Kidney (tissue), 22 donors: ENCODE results near the gene SPHK2. TPM values are rescaled to one million over a fixed set of nuclear protein-coding genes. Genes with fewer than 3 reads are reported as not detected.

Experiments used
- DNase-seq, 5 donors: peaks; one replicate each; pipeline ENCODE4 v3.0.0-alpha.2; 2013 to 2020
- FAIRE-seq: peaks from 2 replicates; lab custom pipeline; 2012; peaks lifted over from hg19 to GRCh38; lab: Jason Lieb, UNC
- H3K27ac ChIP-seq, 2 donors: one replicate each; pipeline ENCODE4 v1.7.0; 2013; ENCODE audit warnings: low read depth in 2 of 2, low read length in 2 of 2, inconsistent platforms in 1 of 2
- H3K27me3 ChIP-seq: one replicate; pipeline ENCODE4 v1.7.1; 2013; ENCODE audit warnings: low read length, inconsistent platforms; ENCODE audit not compliant: control insufficient read depth, insufficient read depth
- H3K36me3 ChIP-seq, 3 donors: one replicate each; pipeline versions ENCODE4 v1.7.0 to v1.7.1; 2013; ENCODE audit warnings: low read length in 3 of 3, control low read depth in 1 of 3, inconsistent platforms in 1 of 3; ENCODE audit not compliant: insufficient read depth in 3 of 3, control insufficient read depth in 2 of 3
- H3K4me1 ChIP-seq, 3 donors: one replicate each; pipeline versions ENCODE4 v1.7.0 to v1.7.1; 2013; ENCODE audit warnings: low read length in 3 of 3, inconsistent platforms in 1 of 3, low read depth in 1 of 3; ENCODE audit not compliant: control insufficient read depth in 2 of 3, insufficient read depth in 2 of 3
- H3K4me3 ChIP-seq, 3 donors: one replicate each; pipeline versions ENCODE4 v1.7.0 to v1.8.1; 2013; ENCODE audit warnings: low read length in 3 of 3, control low read depth in 1 of 3, inconsistent platforms in 1 of 3
- H3K9ac ChIP-seq, 3 donors: one replicate each; pipeline versions ENCODE4 v1.7.0 to v1.7.1; 2013; ENCODE audit warnings: low read length in 3 of 3, control low read depth in 1 of 3, inconsistent platforms in 1 of 3
- H3K9me3 ChIP-seq, 3 donors: one replicate each; pipeline versions ENCODE4 v1.7.0 to v1.7.1; 2013; ENCODE audit warnings: low read length in 3 of 3, control low read depth in 1 of 3, inconsistent platforms in 1 of 3; ENCODE audit not compliant: control insufficient read depth in 2 of 3, insufficient read depth in 1 of 3
- intact Hi-C: fragments of 100-400 bp; cut with DNase I; formaldehyde crosslinking; loops from one replicate; pipeline ENCODE4 v1.11.1; 2022
- long read RNA-seq, 10 donors: library from polyadenylated mRNA in 1 of 10; unstranded in 1 of 10; transcript quantifications; one replicate each; pipeline ENCODE4 v2.0.0 and lab custom pipeline, GENCODE V29; 2021 to 2026
- polyA plus RNA-seq: library from polyadenylated mRNA; stranded (reverse); fragments of 350-450 nt; fragmentation: Illumina TruSeq; extraction: RNeasy Lipid Tissue Mini Kit (QIAGEN cat#74804); gene quantifications from one replicate; pipeline ENCODE4 v1.2.3, GENCODE V29; 2014; ENCODE audit warnings: low read depth, low replicate concordance; ENCODE audit not compliant: insufficient read depth
- total RNA-seq: library from RNA; stranded (reverse); fragmentation: NEBNext Ultra II Directional; extraction: Animal tissue kit (Norgen Biotek cat#: 25700); gene quantifications from one replicate; pipeline ENCODE4 v1.2.1, GENCODE V29; 2021
- TF ChIP-seq, protein P1 (sequence below): IDR thresholded peaks from 3 replicates; pipeline ENCODE4 v1.5.1; 2012; ENCODE audit warnings: mild to moderate bottlenecking, moderate library complexity, borderline replicate concordance; ENCODE audit not compliant: insufficient read depth; ENCODE audit errors: extremely low read depth
- donor health status: control.
- donor health status: control.
- donor health status: control.
- donor health status: control.
- donor health status: control.
- donor health status: DM: yes; HTN: yes; CAD: no.
- donor health status: Normal renal cell carcinoma (clear cell type).

The SPHK2 gene, protein sequence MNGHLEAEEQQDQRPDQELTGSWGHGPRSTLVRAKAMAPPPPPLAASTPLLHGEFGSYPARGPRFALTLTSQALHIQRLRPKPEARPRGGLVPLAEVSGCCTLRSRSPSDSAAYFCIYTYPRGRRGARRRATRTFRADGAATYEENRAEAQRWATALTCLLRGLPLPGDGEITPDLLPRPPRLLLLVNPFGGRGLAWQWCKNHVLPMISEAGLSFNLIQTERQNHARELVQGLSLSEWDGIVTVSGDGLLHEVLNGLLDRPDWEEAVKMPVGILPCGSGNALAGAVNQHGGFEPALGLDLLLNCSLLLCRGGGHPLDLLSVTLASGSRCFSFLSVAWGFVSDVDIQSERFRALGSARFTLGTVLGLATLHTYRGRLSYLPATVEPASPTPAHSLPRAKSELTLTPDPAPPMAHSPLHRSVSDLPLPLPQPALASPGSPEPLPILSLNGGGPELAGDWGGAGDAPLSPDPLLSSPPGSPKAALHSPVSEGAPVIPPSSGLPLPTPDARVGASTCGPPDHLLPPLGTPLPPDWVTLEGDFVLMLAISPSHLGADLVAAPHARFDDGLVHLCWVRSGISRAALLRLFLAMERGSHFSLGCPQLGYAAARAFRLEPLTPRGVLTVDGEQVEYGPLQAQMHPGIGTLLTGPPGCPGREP
- total RNA-seq = 23.3 TPM
- 37.2 TPM for polyA plus RNA-seq
- long read RNA-seq, donor 1, partial matches to known transcripts = 0 of 3 reads
- long read RNA-seq, donor 1, other reads (novel, unspliced or antisense) = 0 of 3 reads
- long read RNA-seq, donor 2, partial matches to known transcripts = 0 of 6 reads
- long read RNA-seq, donor 2, other reads (novel, unspliced or antisense) = 0 of 6 reads
- long read RNA-seq, donor 3, partial matches to known transcripts = 0 of 4 reads
- long read RNA-seq, donor 3, other reads (novel, unspliced or antisense) = 0 of 4 reads
- long read RNA-seq, donor 4, partial matches to known transcripts = 0 of 2 reads
- long read RNA-seq, donor 4, other reads (novel, unspliced or antisense) = 0 of 2 reads
- long read RNA-seq, donor 5, partial matches to known transcripts = 0 of 1 reads
- long read RNA-seq, donor 5, other reads (novel, unspliced or antisense) = 0 of 1 reads
- long read RNA-seq, donor 6, partial matches to known transcripts = 0 of 2 reads
- long read RNA-seq, donor 6, other reads (novel, unspliced or antisense) = 0 of 2 reads
- long read RNA-seq, donor 7, partial matches to known transcripts = 10 of 14 reads
- long read RNA-seq, donor 7, other reads (novel, unspliced or antisense) = 1 of 14 reads
- long read RNA-seq, donor 8, partial matches to known transcripts = 10 of 11 reads
- long read RNA-seq, donor 8, other reads (novel, unspliced or antisense) = 0 of 11 reads
- long read RNA-seq, donor 9 = 0 reads
- long read RNA-seq, donor 10, partial matches to known transcripts = 6 of 20 reads
- long read RNA-seq, donor 10, other reads (novel, unspliced or antisense) = 11 of 20 reads

DNA sequence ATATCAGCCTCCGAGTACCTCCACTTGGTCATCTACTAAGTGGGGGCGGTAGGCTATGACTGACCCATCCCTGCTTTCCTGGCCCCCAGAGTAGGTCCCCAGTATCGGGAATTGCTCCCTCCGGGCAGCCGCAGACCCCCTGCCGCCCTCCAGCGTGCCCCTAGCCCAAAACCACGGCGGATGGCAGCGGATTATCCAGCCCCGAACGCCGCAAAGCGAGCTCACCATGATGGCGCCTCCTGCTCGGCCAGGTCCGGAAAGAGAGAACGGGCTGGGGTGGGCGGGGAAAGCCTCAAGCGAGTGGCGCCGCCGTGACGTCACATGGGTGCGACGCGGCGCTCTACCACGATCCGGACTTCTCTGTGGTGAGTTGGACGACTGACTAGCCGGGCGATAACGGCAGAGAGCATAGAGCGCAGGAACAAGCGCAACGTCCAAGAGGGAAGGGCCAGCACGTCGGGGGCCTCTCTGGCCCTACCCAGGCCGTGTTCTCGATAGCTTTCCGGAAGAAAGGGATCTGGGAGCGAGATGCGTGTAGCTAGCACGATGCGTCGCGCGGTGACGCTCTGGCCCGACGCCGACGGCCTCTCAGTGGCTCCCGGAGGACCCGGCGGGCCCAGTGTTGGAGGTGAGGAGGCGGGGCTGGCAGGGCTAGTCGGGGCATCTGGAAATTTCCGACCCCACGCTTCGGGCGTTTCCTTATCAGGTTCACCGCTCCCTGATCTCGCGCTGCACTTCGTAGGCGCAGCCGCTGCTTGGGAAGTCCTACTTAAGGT is at the start of gene SPHK2, which contains the start of gene RPL18:
Gene SPHK2, plus strand, starts transcription at position 591 of the 776 bp plus-strand sequence. CDS start 1,009 bp downstream, outside the sequence.
Gene RPL18, minus strand, starts transcription at position 263 of the 776 bp plus-strand sequence. Its CDS starts 35 bp downstream, at position 228.
- FAIRE-seq (peak; percentile 72), DNase-seq (peak; percentile 99 to 100 (median 100))
- H3K9me3 ChIP-seq = no peaks in the 10 kb centered on the region
- no peaks in the 10 kb centered on the region for H3K27me3 ChIP-seq
- intact Hi-C loops = no loop called here
- TF ChIP-seq, protein P1, sequence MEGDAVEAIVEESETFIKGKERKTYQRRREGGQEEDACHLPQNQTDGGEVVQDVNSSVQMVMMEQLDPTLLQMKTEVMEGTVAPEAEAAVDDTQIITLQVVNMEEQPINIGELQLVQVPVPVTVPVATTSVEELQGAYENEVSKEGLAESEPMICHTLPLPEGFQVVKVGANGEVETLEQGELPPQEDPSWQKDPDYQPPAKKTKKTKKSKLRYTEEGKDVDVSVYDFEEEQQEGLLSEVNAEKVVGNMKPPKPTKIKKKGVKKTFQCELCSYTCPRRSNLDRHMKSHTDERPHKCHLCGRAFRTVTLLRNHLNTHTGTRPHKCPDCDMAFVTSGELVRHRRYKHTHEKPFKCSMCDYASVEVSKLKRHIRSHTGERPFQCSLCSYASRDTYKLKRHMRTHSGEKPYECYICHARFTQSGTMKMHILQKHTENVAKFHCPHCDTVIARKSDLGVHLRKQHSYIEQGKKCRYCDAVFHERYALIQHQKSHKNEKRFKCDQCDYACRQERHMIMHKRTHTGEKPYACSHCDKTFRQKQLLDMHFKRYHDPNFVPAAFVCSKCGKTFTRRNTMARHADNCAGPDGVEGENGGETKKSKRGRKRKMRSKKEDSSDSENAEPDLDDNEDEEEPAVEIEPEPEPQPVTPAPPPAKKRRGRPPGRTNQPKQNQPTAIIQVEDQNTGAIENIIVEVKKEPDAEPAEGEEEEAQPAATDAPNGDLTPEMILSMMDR = no peak
- H3K36me3 ChIP-seq = peaks cover 0 to 18% (median 15%) of the 10 kb centered on the region in 3 donors
- peak within 1 kb of the TSS; percentile 86 to 99 (median 98) for H3K9ac ChIP-seq
- peak within 1 kb of the TSS; percentile 95 to 100 (median 97) for H3K4me3 ChIP-seq
- peaks cover 3 to 25% (median 16%) of the 10 kb centered on the region in 3 donors for H3K4me1 ChIP-seq
- peak within 1 kb of the TSS; percentile 84 to 90 for H3K27ac ChIP-seq

DNA sequence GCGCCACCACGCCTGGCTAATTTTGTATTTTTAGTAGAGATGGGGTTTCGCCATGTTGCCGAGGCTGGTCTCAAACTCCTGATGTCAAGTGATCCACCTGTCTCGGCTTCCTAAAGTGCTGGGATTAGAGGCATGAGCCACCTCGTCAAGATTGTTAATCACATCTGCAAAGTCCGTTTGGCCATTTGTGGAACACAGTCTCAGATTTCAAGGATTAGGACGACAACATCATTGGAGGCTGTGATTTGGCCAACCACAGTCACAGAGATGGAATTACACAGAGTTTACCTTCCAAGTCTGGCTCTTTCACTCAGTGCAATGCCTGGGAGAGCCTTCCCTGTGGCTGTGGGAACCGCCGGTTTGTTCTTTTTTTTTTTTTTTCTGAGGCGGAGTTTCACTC is 49.5 kb upstream of the SPHK2 start:
- Histone ChIP-seq H3K27ac (no peak overlapping the region), H3K9ac (no peak overlapping the region), H3K27me3 (no peaks in the 10 kb centered on the region), H3K4me1 (peaks cover 0 to 4% (median 0%) of the 10 kb centered on the region in 3 donors), H3K9me3 (no peaks in the 10 kb centered on the region), H3K4me3 (no peak overlapping the region), H3K36me3 (no peaks in the 10 kb centered on the region)
- DNase-seq (peak in 2 of 5 donors; percentile 35 to 57), FAIRE-seq (no peak)
- TF ChIP-seq, protein P1 = no peak
- intact Hi-C loops = no loop called here
